Activated T-helper 1 cell treated with anti-CD3 and anti-CD28 coated beads, Interleukin-2, amount 50 U/mL, for 16 hours (primary cell): ENCODE data around the gene ZNF32.
A peak's percentile ranks its signal among the peaks of the same experiment; 100 is the strongest.
"Not testable (repeated sequence)": the region's sequence is repeated elsewhere in the genome, so short reads cannot be mapped to it uniquely, and the experiment has no call there.

Experiments used
- DNase-seq, 2 donors: peaks; one replicate each; pipeline ENCODE4 v3.0.0-alpha.2; 2020; ENCODE audit warnings: low read depth in 1 of 2, low spot score in 1 of 2

ZNF32 gene

DNA sequence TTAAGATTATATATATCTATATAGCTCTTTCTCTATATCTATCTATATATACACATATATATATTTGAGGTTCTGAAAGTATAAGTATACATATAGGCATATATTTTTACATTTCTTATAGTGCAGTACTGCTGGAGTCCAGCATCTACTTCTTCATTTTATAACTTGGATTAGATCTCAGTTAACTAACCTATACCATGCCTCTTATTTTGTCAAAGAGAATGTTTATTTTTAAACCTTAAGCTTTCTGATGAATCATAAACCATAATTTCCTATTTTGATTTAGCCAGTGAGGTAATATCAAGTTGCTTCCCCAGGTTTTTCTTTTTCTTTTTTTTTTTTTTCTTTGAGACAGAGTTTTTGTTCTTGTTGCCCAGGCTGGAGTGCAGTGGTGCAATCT, 8.1 kb downstream of the ZNF32 start:
- no peak for DNase-seq

DNA sequence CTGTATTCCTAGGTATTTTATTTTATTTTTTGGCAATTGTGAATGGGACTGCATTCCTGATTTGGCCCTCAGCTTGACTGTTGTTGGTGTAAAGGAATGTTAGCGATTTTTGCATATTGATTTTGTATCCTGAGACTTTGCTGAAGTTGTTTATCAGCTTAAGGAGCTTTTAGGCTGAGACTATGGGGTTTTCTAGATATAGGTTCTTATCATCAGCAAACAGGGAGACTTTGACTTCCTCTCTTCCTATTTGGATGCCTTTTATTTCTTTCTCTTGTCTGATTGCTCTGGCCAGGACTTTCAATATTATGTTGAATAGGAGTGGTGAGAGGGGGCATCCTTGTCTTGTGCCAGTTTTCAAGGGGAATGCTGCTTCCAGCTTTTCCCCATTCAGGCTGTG, 12.9 kb downstream of the ZNF32 start:
- DNase-seq, result not testable (repeated sequence)

DNA sequence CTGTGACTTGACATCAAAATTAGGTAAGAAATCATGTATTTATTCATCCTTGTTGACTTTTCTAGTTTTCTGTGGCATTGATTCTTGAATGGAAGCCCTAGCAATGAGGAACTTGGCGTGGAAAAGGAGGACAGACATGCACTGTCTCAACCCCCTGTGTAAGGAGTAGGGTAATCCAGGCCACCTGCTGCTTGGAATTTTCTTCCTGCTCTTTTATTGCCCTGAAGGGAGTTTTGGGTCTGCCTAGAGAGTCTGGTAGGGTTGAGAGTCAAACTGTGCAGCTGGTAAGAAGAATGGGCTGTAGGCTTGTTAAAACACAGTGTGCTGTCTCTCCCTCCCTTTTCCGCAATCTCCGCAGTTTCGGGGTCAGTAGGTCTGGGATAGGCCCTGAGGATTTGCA, 19.7 kb downstream of the ZNF32 start:
- no peak for DNase-seq

DNA sequence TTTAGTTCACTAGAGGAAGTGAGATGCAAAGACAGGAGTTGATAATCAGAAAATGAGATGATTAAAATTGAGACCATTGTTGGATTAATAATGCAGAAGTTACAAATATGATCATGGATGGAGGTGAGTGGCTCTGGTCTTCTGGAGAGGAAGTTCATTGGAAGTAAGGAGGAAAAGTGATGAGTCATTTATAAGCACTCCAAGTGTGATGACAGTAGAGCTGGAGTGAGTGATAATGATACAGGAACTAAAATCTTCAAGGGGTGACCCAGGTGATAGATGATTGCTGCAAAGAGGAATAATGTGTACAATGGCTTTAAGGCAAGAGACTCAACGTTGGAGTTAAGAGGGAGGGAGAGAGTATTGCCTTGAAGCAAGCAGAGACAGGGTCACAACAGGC, 20.7 kb downstream of the ZNF32 start:
- no peak for DNase-seq

DNA sequence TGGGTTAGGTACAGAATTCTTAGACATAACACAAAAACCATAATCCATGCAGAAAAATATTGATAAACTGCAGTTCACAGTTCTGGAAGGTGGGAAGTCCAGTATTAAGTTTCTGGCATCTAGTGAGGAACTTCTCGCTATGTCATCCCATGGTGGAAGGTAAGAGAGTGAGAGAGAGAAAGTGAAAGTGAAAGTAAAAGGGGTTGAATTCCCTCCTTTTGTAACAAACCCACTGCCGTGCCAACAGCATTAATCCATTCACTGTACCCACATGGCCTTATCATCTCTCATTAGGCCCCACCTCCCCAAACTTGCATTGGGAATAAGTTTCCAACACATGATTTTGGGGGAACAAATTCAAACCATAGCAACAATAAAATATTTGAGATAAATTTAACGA, 25.3 kb downstream of the ZNF32 start:
- DNase-seq, result no peak

DNA sequence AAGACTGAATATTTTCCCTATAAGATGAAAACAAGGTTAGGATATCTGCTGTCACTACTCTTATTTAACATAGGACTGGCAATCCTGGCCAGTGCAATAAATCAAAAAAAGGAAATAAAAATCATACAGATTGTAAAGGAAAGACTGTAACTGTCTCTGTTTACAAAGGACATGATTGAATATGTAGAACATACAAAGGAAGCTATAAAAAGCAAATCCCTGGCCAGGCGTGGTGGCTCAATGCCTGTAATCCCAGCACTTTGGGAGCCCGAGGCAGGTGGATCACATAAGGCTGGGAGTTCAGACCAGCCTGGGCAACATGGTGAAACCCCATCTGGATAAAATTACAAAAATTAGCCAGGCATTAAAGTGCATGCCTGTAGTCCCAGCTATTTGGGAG, 26.6 kb downstream of the ZNF32 start:
- DNase-seq, result no peak

DNA sequence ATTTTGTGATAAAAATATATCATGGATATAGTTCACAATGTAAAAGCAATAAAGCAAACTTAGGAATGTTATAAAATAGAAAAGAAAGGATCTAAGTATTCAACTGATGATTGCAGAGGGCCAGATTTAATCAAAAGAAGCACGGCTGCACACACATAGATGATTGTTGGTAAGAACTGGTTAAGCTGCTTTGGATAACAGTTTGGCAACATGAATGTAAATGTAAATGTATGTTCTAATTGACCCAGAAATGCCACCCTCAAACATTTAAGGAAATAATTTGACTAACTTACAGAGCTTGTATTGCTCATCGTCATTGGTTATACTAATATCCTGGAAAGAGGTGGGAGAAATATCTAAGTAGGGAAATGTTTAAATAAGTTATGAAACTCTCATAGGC, 29.3 kb downstream of the ZNF32 start:
- DNase-seq, result no peak

DNA sequence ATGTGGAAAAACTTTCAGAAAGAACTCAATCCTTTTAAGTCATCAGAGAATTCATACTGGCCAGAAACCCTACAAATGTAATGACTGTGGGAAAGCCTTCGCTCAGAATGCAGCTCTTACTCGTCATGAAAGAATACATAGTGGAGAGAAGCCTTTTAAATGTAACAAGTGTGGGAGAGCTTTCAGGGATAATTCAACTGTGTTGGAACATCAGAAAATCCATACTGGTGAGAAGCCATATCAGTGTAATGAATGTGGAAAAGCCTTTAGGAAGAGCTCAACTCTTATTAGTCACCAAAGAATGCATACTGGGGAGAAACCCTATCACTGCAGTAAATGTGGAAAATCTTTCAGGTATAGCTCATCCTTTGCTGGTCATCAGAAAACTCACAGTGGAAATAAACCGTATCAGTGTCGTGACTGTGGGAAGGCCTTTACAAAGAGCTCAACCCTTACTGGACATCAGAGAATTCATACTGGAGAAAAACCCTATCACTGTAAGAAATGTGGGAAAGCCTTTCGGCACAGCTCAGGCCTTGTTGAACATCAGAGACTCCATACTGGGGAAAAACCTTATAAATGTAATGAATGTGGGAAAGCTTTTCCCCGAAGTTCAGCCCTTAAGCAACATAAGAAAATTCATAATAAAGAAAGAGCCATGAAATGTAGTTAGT, 31.8 kb downstream of the ZNF32 start:
- DNase-seq, result no peak

DNA sequence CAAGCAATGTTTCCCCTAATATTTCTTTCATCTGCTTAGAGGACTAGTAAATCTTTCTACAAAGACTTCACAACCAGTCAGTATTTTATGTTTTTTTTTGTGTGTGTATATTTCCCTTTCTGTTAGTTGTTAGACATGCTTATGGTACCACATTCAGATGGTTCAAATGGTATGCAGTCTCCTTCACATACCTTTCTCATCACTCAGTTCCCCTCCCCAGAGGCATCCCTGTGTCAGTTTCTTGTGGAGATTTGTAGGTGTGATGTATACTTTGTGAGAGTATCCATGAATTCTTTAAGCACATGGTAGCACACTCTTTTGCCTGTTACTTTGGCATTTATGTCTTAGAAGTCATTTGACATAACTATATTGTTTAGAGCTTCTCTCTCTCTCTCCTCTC, 38.0 kb downstream of the ZNF32 start:
- DNase-seq, result no peak

DNA sequence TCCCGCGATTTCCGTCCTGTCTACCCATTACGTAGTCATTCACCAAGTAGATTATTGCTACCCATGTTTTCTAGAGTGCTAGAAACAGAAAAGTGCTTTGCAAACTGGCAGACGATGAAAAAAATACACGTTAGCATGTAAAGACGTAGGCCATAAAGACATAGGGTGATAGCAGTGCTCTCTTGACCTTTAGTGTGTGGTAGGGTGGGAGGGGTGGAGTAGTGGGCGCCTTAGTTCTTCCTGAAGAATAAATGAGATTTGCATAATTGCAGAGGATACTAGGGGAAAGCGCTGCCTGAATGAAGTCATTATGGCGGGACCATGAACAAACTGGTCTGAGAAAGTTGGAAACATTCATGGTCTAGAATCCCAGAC, 41.5 kb downstream of the ZNF32 start:
- DNase-seq, result no peak

DNA sequence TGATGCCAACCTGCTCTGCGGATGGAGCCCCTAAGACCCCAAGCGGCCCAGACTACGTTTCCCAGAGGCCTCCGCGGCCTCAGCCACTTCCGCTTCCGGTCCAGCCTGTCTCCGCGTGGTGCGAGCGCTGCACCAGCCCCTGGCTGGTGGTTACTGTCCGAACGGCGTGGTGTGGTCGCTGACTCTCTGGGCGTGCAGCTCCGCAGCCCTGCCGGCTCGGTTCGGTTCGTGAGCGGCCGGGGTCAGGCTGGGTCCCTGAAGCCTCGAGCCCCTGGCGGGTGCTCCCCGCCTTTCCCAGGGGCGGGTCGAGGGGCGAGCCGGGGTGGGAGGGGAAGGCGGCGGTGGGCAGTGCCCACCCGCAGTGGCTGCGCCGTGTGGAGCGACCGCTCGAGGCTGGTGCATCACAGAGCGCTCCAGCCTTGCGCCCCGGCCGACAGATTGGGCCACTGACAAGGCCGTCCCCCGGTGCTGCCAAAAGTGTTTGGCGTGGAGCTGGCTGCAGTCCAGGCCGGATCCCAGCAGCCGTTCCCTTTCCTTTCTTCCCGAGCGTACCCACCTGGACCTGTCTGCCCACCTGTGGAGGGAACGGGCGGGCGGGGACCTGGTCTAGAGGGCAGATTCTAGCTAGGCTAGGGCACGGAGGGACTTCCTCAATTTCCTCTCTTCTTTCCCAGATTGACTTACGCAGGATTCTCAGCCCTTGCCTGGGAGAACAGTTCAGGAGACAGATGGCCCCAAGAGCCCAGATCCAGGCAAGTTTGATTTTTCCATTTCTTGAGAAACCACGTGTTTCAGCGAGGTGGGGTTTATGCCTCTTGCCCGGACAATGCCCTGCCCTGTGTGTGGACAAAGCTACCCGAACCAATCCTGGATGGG, 42.1 kb downstream of the ZNF32 start, which contains the start of gene ZNF485:
Gene ZNF485, plus strand, starts transcription at position 116 of the 876 bp plus-strand sequence. Its CDS starts 613 bp downstream, at position 729.
- peak; percentile 28 to 42 for DNase-seq

DNA sequence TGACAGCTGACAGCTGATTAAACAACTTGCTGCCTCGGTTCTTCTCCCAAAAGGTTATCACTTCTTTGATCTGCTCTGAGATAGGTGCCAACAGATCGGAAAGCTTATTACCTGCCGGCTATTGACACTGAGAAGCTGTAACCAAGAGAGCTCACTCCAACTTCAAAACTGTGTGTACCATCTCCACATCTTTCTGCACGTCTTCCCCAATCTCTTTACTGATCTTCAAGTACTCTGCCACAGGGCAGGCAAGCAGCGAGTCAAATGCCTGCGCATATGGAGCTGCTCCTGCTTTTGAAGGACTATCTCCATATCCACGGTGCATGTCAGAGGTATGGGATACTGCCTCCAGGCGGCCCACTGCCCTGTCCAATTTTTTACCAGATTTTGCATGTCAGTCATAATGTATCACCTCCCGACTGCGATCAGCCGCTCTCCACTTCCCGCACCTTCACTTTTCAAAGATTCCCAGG, 42.8 kb downstream of the ZNF32 start:
- DNase-seq, result no peak

DNA sequence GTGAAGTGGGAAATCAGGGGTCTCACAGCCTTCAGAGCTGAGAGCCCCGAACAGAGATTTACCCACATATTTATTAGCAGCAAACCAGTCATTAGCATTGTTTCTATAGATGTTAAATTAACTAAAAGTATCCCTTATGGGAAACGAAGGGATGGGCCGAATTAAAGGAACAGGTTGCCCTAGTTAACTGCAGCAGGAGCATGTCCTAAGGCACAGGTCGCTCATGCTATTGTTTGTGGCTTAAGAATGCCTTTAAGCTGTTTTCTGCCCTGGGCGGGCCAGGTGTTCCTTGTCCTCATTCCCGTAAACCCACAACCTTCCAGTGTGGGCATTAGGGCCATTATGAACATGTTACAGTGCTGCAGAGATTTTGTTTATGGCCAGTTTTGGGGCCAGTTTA, 47.1 kb downstream of the ZNF32 start:
- DNase-seq, result not testable (repeated sequence)

DNA sequence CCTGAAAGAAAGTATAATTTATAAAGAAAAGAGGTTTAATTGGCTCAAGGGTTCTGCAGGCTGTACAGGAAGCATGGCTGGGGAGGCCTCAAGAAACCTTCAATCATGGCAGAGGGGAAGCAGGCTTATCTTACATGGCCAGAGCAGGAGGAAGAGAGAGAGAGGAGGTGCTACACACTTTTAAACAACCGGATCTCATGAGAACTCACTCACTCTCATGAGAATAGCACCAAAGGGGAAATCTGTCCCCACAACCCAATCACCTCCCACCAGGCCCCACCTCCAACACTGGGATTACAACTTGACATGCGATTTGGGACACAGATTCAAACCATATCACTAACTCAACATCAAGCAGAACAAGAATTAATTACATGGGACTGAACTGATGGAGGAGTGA, 49.3 kb downstream of the ZNF32 start:
- no peak for DNase-seq

DNA sequence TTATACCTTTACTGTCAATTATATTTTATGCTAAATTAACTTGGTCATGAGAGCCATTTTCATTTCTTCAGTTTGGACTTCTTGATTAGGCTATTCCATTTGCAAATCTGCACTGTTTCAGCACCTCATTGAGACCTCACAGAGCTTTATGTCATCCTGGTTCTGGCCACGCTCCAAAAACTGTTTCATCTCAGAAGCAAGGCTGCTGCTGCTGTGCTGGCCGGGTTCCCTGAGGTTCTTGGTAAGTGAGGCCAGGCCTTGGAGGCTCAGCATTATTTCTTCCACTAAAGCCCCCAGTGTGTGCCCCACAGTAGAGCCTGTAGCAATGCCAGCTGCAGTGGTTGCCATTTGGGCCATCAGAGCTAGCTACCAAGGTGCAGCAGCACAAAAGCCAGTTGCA, 50.2 kb downstream of the ZNF32 start:
- no peak for DNase-seq

DNA sequence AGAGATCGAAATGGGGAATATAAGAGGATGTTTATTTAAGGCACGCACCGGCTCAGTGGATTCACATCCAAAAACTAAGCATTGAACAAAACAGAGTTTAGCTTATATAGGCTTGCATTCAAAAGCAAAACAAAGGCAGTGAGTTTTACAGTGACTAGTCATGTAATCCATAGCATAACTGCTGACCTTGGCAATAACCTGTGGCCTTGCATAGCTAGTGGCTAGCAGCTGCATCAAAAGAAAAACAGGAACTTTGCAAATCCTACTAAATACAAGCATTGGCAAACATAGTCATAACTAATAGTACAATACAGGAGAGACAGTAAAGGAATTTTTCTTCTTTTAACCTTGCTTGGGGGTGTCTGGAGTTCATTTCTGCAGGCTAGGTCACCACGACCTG, 52.1 kb downstream of the ZNF32 start:
- DNase-seq, result no peak

DNA sequence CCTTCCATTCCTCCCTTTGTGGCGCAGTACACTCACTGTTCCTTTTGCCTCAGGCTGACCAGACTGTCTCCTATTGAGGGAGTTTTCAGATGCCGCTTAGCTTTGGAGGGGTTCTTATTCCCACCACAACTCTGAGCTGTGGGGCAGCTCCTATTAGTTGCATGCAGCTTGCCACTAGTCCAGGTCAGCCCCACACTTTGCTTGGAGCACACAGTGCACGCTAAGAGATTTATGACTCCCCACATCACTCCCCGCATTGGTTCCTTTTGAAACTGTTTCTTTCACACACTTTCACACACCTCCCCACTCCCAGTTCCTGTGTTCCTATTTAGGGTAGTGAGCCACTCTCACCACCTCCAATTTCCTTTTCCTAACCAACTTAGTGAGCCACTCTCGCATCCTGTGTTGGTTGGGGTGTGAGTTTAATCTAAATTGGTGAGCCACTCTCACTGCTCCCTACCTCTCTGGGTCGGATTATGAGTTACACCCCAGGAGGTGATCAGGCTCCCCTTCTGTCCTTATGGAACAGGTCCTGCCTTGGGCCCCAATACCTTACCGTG, 52.9 kb downstream of the ZNF32 start:
- no peak for DNase-seq

DNA sequence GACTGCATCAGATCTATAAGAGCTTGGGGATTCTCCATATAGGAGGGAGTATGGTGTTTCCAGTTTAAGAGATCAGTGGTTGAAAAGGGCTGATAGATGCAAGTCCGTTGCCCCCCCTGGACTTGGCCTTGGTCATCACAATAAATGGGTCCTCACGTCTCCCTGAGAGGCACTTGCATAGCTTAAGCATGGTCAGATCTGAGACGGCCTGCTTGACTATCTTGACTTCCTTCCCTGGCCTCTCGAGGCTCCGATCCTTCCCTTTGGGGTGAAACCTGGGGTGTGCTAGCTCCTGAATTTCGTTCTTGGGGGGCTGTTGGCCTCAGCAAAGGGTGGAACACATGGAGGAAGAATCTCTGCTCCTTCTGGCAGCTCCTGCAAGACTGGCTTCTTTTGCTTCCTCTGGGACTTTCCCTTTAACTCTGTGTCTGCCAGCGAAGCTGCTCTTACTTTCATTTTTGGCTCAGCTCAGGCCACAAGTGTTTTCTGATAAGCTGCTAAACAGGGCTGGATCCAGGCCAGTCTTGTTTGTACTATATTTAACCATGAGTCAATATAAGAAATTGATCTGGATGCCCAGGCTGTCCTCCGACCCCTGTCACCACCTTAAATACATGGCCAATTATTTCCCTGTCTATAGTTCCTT, 53.6 kb downstream of the ZNF32 start:
- no peak for DNase-seq
